K562 (cell line): ENCODE data around the gene EPO. TPM values are rescaled to one million over a fixed set of nuclear protein-coding genes. Genes with fewer than 3 reads are reported as not detected.

Source experiments
- AFF1 ChIP-seq, 2 experiments: fragments of 450-650 bp; IDR thresholded peaks; 2 replicates each; pipeline ENCODE4 v1.6.1; 2018; ENCODE audit warnings: mild to moderate bottlenecking in 2 of 2, low read depth in 1 of 2; ENCODE audit not compliant: partially characterized antibody in 2 of 2
- ASH1L ChIP-seq: fragments of 450-650 bp; IDR thresholded peaks from 2 replicates; pipeline ENCODE4 v1.6.1; 2018; ENCODE audit warnings: borderline replicate concordance, mild to moderate bottlenecking, low read depth; ENCODE audit not compliant: partially characterized antibody
- BHLHE40 ChIP-seq: IDR thresholded peaks from 2 replicates; pipeline ENCODE4 v1.6.1; 2011; ENCODE audit warnings: low read length, improper control_type of control experiment
- BMI1 ChIP-seq: fragments of 150-350 bp; IDR thresholded peaks from 2 replicates; pipeline ENCODE4 v1.6.1; 2014; ENCODE audit warnings: low read length
- BRCA1 ChIP-seq, 2 experiments: fragments of 450-650 bp in 1 of 2; sonication (generic) in 1 of 2; formaldehyde crosslinking in 1 of 2; IDR thresholded peaks; 2 replicates each; pipeline versions ENCODE4 v1.5.0 to v1.6.1; 2017 to 2020; ENCODE audit warnings: mild to moderate bottlenecking in 1 of 2, missing genetic modification reagents in 1 of 2
- DNMT1 ChIP-seq: fragments of 450-650 bp; IDR thresholded peaks from 2 replicates; pipeline ENCODE4 v1.6.1; 2016; ENCODE audit warnings: antibody characterized with exemption, mild to moderate bottlenecking
- DPF2 ChIP-seq: fragments of 450-650 bp; IDR thresholded peaks from 2 replicates; pipeline ENCODE4 v1.6.1; 2016
- FOXP1 ChIP-seq: sonication (generic); formaldehyde crosslinking; IDR thresholded peaks from 2 replicates; pipeline ENCODE4 v1.8.0; 2022; ENCODE audit warnings: mild to moderate bottlenecking, missing genetic modification reagents
- HLTF ChIP-seq: fragments of 450-650 bp; IDR thresholded peaks from 2 replicates; pipeline ENCODE4 v1.6.1; 2016
- IRF2 ChIP-seq: sonication (generic); formaldehyde crosslinking; IDR thresholded peaks from 2 replicates; pipeline ENCODE4 v1.8.1; 2022; ENCODE audit warnings: mild to moderate bottlenecking, missing genetic modification reagents
- NFE2 ChIP-seq: IDR thresholded peaks from 2 replicates; pipeline ENCODE4 v1.6.1; 2014; ENCODE audit warnings: antibody characterized with exemption, low read depth
- POLR2AphosphoS2 ChIP-seq: IDR thresholded peaks from 2 replicates; pipeline ENCODE4 v1.6.1; 2012; ENCODE audit warnings: low read length, improper control_type of control experiment
- RAD21 ChIP-seq, 2 experiments: fragments of 250-450 bp in 1 of 2; fragments of 450-650 bp in 1 of 2; sonication (Bioruptor Pico) in 1 of 2; formaldehyde crosslinking in 1 of 2; IDR thresholded peaks in 1 of 2; conservative IDR thresholded peaks in 1 of 2; 2 replicates each; pipeline versions ENCODE4 v1.4.0 to v1.8.0; 2020 to 2022; ENCODE audit warnings: mild to moderate bottlenecking in 2 of 2, moderate library complexity in 1 of 2
- RAD51 ChIP-seq: fragments of 450-650 bp; IDR thresholded peaks from 2 replicates; pipeline ENCODE4 v1.7.1; 2016; ENCODE audit warnings: low read depth, mild to moderate bottlenecking, borderline replicate concordance
- THAP12 ChIP-seq: fragments of 250-450 bp; sonication (Bioruptor Pico); IDR thresholded peaks from 2 replicates; pipeline ENCODE4 v1.9.0; 2021; ENCODE audit warnings: mild to moderate bottlenecking, inconsistent platforms
- ZHX1 ChIP-seq: fragments of 150-350 bp; conservative IDR thresholded peaks from 2 replicates; pipeline ENCODE4 v1.6.1; 2014; ENCODE audit warnings: low read length
- ZKSCAN8 ChIP-seq: fragments of 200-800 bp; sonication (Bioruptor generic); IDR thresholded peaks from 2 replicates; pipeline ENCODE4 v1.6.1; 2016; ENCODE audit warnings: missing genetic modification characterization, missing compliant biosample characterization
- ZNF12 ChIP-seq: sonication (generic); formaldehyde crosslinking; IDR thresholded peaks from 2 replicates; pipeline ENCODE4 v1.4.0; 2020; ENCODE audit warnings: mild to moderate bottlenecking, missing genetic modification reagents
- ZNF124 ChIP-seq: sonication (generic); formaldehyde crosslinking; IDR thresholded peaks from 2 replicates; pipeline ENCODE4 v1.8.1; 2022; ENCODE audit warnings: missing genetic modification reagents
- ZNF282 ChIP-seq: sonication (generic); formaldehyde crosslinking; IDR thresholded peaks from 2 replicates; pipeline ENCODE4 v1.8.1; 2023; ENCODE audit warnings: missing genetic modification reagents
- ZNF785 ChIP-seq: fragments of 250-450 bp; sonication (Bioruptor Pico); IDR thresholded peaks from 2 replicates; pipeline ENCODE4 v1.4.0; 2020; ENCODE audit warnings: mild to moderate bottlenecking
- polyA plus RNA-seq, 8 experiments: library from polyadenylated mRNA; depleted of rRNA in 4 of 8; stranded (reverse) in 5 of 8; unstranded in 3 of 8; fragments of >200 nt; fragmentation: Nextera tagmentation in 2 of 8; fragmentation: Illumina TruSeq in 1 of 8; extraction: Ambion mirVana in 2 of 8; extraction: Trizol in 1 of 8; gene quantifications; 2 replicates each; pipeline versions ENCODE4 v1.2.1 to v1.2.3, GENCODE V29; 2011 to 2014; ENCODE audit warnings: inconsistent platforms in 1 of 8, missing spikeins in 1 of 8
- total RNA-seq, 7 experiments: library from RNA; depleted of rRNA in 6 of 7; stranded (reverse); fragments of >200 nt in 6 of 7; fragmentation: Illumina TruSeq in 2 of 7; extraction: Trizol in 2 of 7; gene quantifications; 2 replicates each; pipeline versions ENCODE4 v1.2.1 to v1.2.3, GENCODE V29; 2011 to 2021; ENCODE audit warnings: low replicate concordance in 1 of 7

EPO gene
- total and polyA plus RNA-seq, 9 of the 15 experiments (the other 6 are each of a cell fraction or from before 2014, with no cell fraction given), result 0.06 to 0.41 (median 0.07) TPM; not detected in 6

GRCh38 chr7:100694098-100694745 lies 26.0 kb upstream of the EPO start, which contains the start of gene GIGYF1 (continued):
- TF ChIP-seq AFF1 (IDR thresholded peaks at IDR 0.05; ENCODE audit: low read depth in 1 of 2, partially characterized antibody in 2 of 2) (no peak), ZNF785 (no peak), DNMT1 (no peak), ZHX1 (no peak), BMI1 (no peak), NFE2 (no peak), RAD51 (peak; percentile 96), ZNF124 (CRISPR knock-in tag) (no peak), BRCA1 (IDR thresholded peaks at IDR 0.05) (no peak), BRCA1 (CRISPR knock-in tag; IDR thresholded peaks at IDR 0.05) (no peak), ZKSCAN8 (CRISPR knock-in tag) (no peak), THAP12 (CRISPR knock-in tag) (no peak), IRF2 (CRISPR knock-in tag) (no peak), DPF2 (0 out of 2 replicates have a peak, but pooled peaks have one; percentile 34), HLTF (no peak), ASH1L (no peak), BHLHE40 (peak; percentile 87), POLR2AphosphoS2 (no peak), RAD21 (CRISPR knock-in tag; conservative IDR thresholded peaks at IDR 0.05 in 1 of 2, IDR thresholded peaks at IDR 0.05 in 1 of 2) (no peak), ZNF12 (CRISPR knock-in tag) (no peak), ZNF282 (no peak), FOXP1 (CRISPR knock-in tag) (no peak)
